Endothelial cell of umbilical vein (primary cell): ENCODE data around the gene TBC1D4. TPM values are rescaled to one million over a fixed set of nuclear protein-coding genes. Genes with fewer than 3 reads are reported as not detected.

Experiments used
- BruUV-seq: library from RNA; stranded (reverse); fragments of 400-500 nt; replicated peaks from 2 replicates; lab custom pipeline; 2021; lab: Mats Ljungman, UMichigan
- CTCF ChIA-PET: fragments of 300-600, 350-600 bp; sonication (Branson Sonifier 250); formaldehyde crosslinking; loops from one replicate; lab custom pipeline; 2021; ENCODE audit warnings: antibody characterized with exemption, inconsistent platforms; lab: Charles Lee
- POLR2A ChIA-PET: fragments of 300-600, 350-600 bp; sonication (Branson Sonifier 250); formaldehyde crosslinking; loops from one replicate; lab custom pipeline; 2021; ENCODE audit warnings: antibody characterized with exemption, inconsistent platforms; lab: Charles Lee
- DNase-seq: peaks from one replicate; pipeline ENCODE4 v3.0.0-alpha.2; 2011; ENCODE audit warnings: low read depth, low spot score
- FAIRE-seq: peaks from 2 replicates; lab custom pipeline; 2011; peaks lifted over from hg19 to GRCh38; lab: Jason Lieb, UNC
- H2AFZ ChIP-seq: 2 replicates; pipeline ENCODE4 v1.6.0; 2012; ENCODE audit warnings: low read depth, low read length, control low read depth, inconsistent platforms
- H3K27ac ChIP-seq: 2 replicates; pipeline ENCODE4 v1.5.1; 2011; ENCODE audit warnings: low read depth, mild to moderate bottlenecking, control low read depth, low read length, moderate library complexity; ENCODE audit not compliant: insufficient read depth
- H3K27me3 ChIP-seq, 2 experiments: 2 replicates each; pipeline versions ENCODE4 v1.6.0 to v1.6.1; 2011; ENCODE audit warnings: low read length in 2 of 2, mixed read lengths in 1 of 2; ENCODE audit not compliant: control insufficient read depth in 2 of 2, insufficient read depth in 2 of 2
- H3K36me3 ChIP-seq, 2 experiments: 2 replicates in 1 of 2; 3 replicates in 1 of 2; pipeline ENCODE4 v1.5.1; 2011; ENCODE audit warnings: low read length in 2 of 2, mild to moderate bottlenecking in 1 of 2, moderate library complexity in 1 of 2; ENCODE audit not compliant: control insufficient read depth in 2 of 2, insufficient read depth in 2 of 2; ENCODE audit errors: extremely low read depth in 1 of 2
- H3K4me1 ChIP-seq: 3 replicates; pipeline ENCODE4 v1.5.1; 2011; ENCODE audit warnings: mild to moderate bottlenecking, low read length; ENCODE audit not compliant: control insufficient read depth, insufficient read depth; ENCODE audit errors: extremely low read depth
- H3K4me2 ChIP-seq: 2 replicates; pipeline ENCODE4 v1.6.1; 2011; ENCODE audit warnings: low read length, control low read depth, mixed read lengths; ENCODE audit not compliant: insufficient read depth
- H3K4me3 ChIP-seq, 3 experiments: fragments of 200-600 bp in 1 of 3; sonication (generic), shearing (Covaris generic) in 1 of 3; replicated peaks in 1 of 3; 2 replicates each; pipeline ENCODE4 v1.5.1; 2011 to 2016; ENCODE audit warnings: control low read depth in 3 of 3, low read length in 3 of 3, mild to moderate bottlenecking in 2 of 3, inconsistent platforms in 1 of 3, low read depth in 1 of 3, moderate library complexity in 1 of 3; ENCODE audit not compliant: insufficient read depth in 1 of 3
- H3K79me2 ChIP-seq: 2 replicates; pipeline ENCODE4 v1.6.0; 2012; ENCODE audit warnings: low read length, inconsistent platforms; ENCODE audit not compliant: control insufficient read depth, insufficient read depth
- H3K9ac ChIP-seq: replicated peaks from 2 replicates; pipeline ENCODE3; 2011; ENCODE audit warnings: low read length, control low read depth; ENCODE audit not compliant: insufficient read depth; ENCODE audit errors: extremely low read depth
- H3K9me1 ChIP-seq: replicated peaks from 3 replicates; pipeline ENCODE4 v1.6.0; 2011; ENCODE audit warnings: mild to moderate bottlenecking, low read length; ENCODE audit not compliant: control insufficient read depth, insufficient read depth; ENCODE audit errors: extremely low read depth
- H3K9me3 ChIP-seq: replicated peaks from 2 replicates; pipeline ENCODE4 v1.5.1; 2012; ENCODE audit warnings: low read length, inconsistent platforms; ENCODE audit not compliant: control insufficient read depth, insufficient read depth
- H4K20me1 ChIP-seq: replicated peaks from 2 replicates; pipeline ENCODE3; 2011; ENCODE audit warnings: mild to moderate bottlenecking, low read length; ENCODE audit not compliant: control insufficient read depth, insufficient read depth; ENCODE audit errors: extremely low read depth
- CTCF ChIP-seq, 2 donors: IDR thresholded peaks; 1 replicate in 1 of 2; 2 replicates in 1 of 2; pipeline ENCODE4 v1.5.1; 2011; ENCODE audit warnings: low read length in 2 of 2, mild to moderate bottlenecking in 2 of 2, moderate library complexity in 2 of 2, control low read depth in 1 of 2, inconsistent platforms in 1 of 2, low read depth in 1 of 2; ENCODE audit not compliant: insufficient read depth in 1 of 2; ENCODE audit errors: extremely low read depth in 1 of 2
- EZH2 ChIP-seq: IDR thresholded peaks from 2 replicates; pipeline ENCODE4 v1.6.1; 2012; ENCODE audit warnings: borderline replicate concordance, low read depth, mild to moderate bottlenecking, moderate library complexity, low read length, inconsistent platforms; ENCODE audit not compliant: severe bottlenecking
- FOS ChIP-seq: IDR thresholded peaks from 2 replicates; pipeline ENCODE4 v1.6.1; 2011; ENCODE audit warnings: mild to moderate bottlenecking, low read length, moderate library complexity, borderline replicate concordance; ENCODE audit not compliant: insufficient read depth
- GATA2 ChIP-seq: IDR thresholded peaks from 2 replicates; pipeline ENCODE4 v1.7.0; 2011; ENCODE audit warnings: low read depth, mild to moderate bottlenecking, moderate library complexity, mixed read lengths, low read length; ENCODE audit not compliant: insufficient read length, insufficient read depth
- JUN ChIP-seq: IDR thresholded peaks from 2 replicates; pipeline ENCODE4 v1.6.1; 2011; ENCODE audit warnings: borderline replicate concordance, low read depth; ENCODE audit not compliant: insufficient read length, insufficient read depth
- MYC ChIP-seq: IDR thresholded peaks from one replicate; pipeline ENCODE4 v1.6.1; 2011; ENCODE audit warnings: mild to moderate bottlenecking, low read depth, low read length
- POLR2A ChIP-seq: IDR thresholded peaks from 2 replicates; pipeline ENCODE4 v1.6.1; 2012; ENCODE audit warnings: low read depth, mild to moderate bottlenecking, control low read depth, low read length
- POLR2AphosphoS5 ChIP-seq: IDR thresholded peaks from 2 replicates; pipeline ENCODE4 v1.6.1; 2012; ENCODE audit warnings: low read depth, mild to moderate bottlenecking, control low read depth, low read length, moderate library complexity; ENCODE audit not compliant: insufficient read depth
- dilution Hi-C: fragments of 300-500 bp; cut with MboI; formaldehyde crosslinking; loops from one replicate; pipeline ENCODE4 v1.15.0; 2019; ENCODE audit warnings: low sequenced_read_pairs; ENCODE audit not compliant: extremely low pct_ligation_motif_present
- intact Hi-C: fragments of 100-400 bp; cut with micrococcal nuclease; formaldehyde crosslinking; loops from one replicate; pipeline ENCODE4 v1.10.0; 2022
- polyA plus RNA-seq, 4 experiments: library from polyadenylated mRNA; depleted of rRNA in 3 of 4; stranded (reverse) in 3 of 4; unstranded in 1 of 4; fragments of >200 nt; gene quantifications; 2 replicates each; pipeline versions ENCODE4 v1.2.1 to v1.2.3, GENCODE V29; 2011 to 2012; ENCODE audit warnings: missing spikeins in 1 of 4
- total RNA-seq: library from RNA; stranded (reverse); gene quantifications from 2 replicates; pipeline ENCODE4 v1.2.3, GENCODE V29; 2021
- TF ChIP-seq, protein P1 (sequence below): IDR thresholded peaks from 2 replicates; pipeline ENCODE4 v1.6.1; 2011; ENCODE audit not compliant: insufficient read depth, insufficient read length

Gene TBC1D4
- total and polyA plus RNA-seq, 2 donors (not counting 3 experiments of a cell fraction or from before 2014, with no cell fraction given) = 58.3 to 81.0 TPM

- Histone ChIP-seq H4K20me1 (no peaks in the 10 kb centered on the region), H3K79me2 (no peaks in the 10 kb centered on the region), H3K36me3 (no peaks in the 10 kb centered on the region), H3K9me1 (no peaks in the 10 kb centered on the region), H3K27me3 (peaks cover 0 to 2% of the 10 kb centered on the region in 2 experiments), H3K27ac (no peak overlapping the region), H3K4me3 (no peak overlapping the region), H3K4me2 (no peak overlapping the region), H3K9ac (no peak overlapping the region), H2AFZ (no peak overlapping the region), H3K9me3 (no peaks in the 10 kb centered on the region), H3K4me1 (peaks cover 2% of the 10 kb centered on the region)
- TF ChIP-seq POLR2A (no peak), CTCF (IDR thresholded peaks at IDR 0.05; ENCODE audit: extremely low read depth in 1 of 2, insufficient read depth in 1 of 2, low read depth in 1 of 2, low read length in 2 of 2) (no peak), MYC (no peak), FOS (no peak), JUN (no peak), POLR2AphosphoS5 (no peak), EZH2 (no peak), GATA2 (no peak)
- TF ChIP-seq, protein P1, sequence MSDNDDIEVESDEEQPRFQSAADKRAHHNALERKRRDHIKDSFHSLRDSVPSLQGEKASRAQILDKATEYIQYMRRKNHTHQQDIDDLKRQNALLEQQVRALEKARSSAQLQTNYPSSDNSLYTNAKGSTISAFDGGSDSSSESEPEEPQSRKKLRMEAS = no peak
- dilution Hi-C loops (no loop called here), intact Hi-C loops (no loop called here)
- FAIRE-seq = no peak
- DNase-seq = no peak
- ChIA-PET CTCF (interaction anchor here (1.0 to 2.0 kb wide), 3 partner anchors 19 to 104 kb away, joined by 3 to 8 read pairs (median 3); no protein-coding TSS in a partner anchor), POLR2A (no interaction called here)
- BruUV-seq = no TSS peak
Observed at GRCh38 chr13:75505327-75505726, 23.4 kb upstream of the TBC1D4 start.
